Loucy (cell line): ENCODE data around the gene KCNJ3.

Experiments used
- H2AFZ ChIP-seq: fragments of 200-600 bp; sonication (generic); 2 replicates; pipeline ENCODE4 v1.6.0; 2016; ENCODE audit warnings: antibody characterized with exemption, mild to moderate bottlenecking, low read length, moderate library complexity
- H3F3A ChIP-seq: fragments of 200-600 bp; 2 replicates; pipeline ENCODE4 v1.6.0; 2016; ENCODE audit warnings: antibody characterized with exemption, low read depth, mild to moderate bottlenecking
- H3K27me3 ChIP-seq: fragments of 200-600 bp; sonication (generic); 2 replicates; pipeline ENCODE4 v1.6.1; 2014; ENCODE audit warnings: low read length, mild to moderate bottlenecking; ENCODE audit not compliant: insufficient read depth, poor library complexity, severe bottlenecking
- H3K36me3 ChIP-seq: fragments of 200-600 bp; sonication (generic); 2 replicates; pipeline ENCODE4 v1.6.1; 2016; ENCODE audit warnings: low read length; ENCODE audit not compliant: insufficient read depth
- H3K4me1 ChIP-seq: fragments of 200-600 bp; sonication (generic); 2 replicates; pipeline ENCODE4 v1.5.1; 2014; ENCODE audit warnings: low read length, mild to moderate bottlenecking; ENCODE audit not compliant: insufficient read depth, poor library complexity, severe bottlenecking
- H3K4me2 ChIP-seq: fragments of 200-600 bp; sonication (generic); 2 replicates; pipeline ENCODE4 v1.6.0; 2014; ENCODE audit warnings: antibody characterized with exemption, low read length, low read depth, mild to moderate bottlenecking; ENCODE audit not compliant: poor library complexity, severe bottlenecking
- H3K4me3 ChIP-seq: fragments of 200-600 bp; sonication (generic); 2 replicates; pipeline ENCODE4 v1.5.1; 2014; ENCODE audit warnings: low read length, mild to moderate bottlenecking, mixed read lengths; ENCODE audit not compliant: poor library complexity, severe bottlenecking
- H3K79me2 ChIP-seq: fragments of 200-600 bp; sonication (generic); 2 replicates; pipeline ENCODE4 v1.6.1; 2014; ENCODE audit warnings: low read length; ENCODE audit not compliant: insufficient read depth
- H3K9ac ChIP-seq: fragments of 200-600 bp; sonication (generic); 2 replicates; pipeline ENCODE4 v1.6.0; 2014; ENCODE audit warnings: mild to moderate bottlenecking, low read depth, low read length, moderate library complexity; ENCODE audit not compliant: poor library complexity, severe bottlenecking
- H3K9me2 ChIP-seq: fragments of 200-600 bp; sonication (generic); replicated peaks from 2 replicates; pipeline ENCODE4 v1.6.1; 2016; ENCODE audit warnings: low read depth, low read length, mixed read lengths
- H3K9me3 ChIP-seq: fragments of 200-600 bp; sonication (generic); 2 replicates; pipeline ENCODE4 v1.6.1; 2014; ENCODE audit warnings: mild to moderate bottlenecking, antibody characterized with exemption, low read length, low read depth; ENCODE audit not compliant: insufficient read depth
- H4K20me1 ChIP-seq: fragments of 200-600 bp; sonication (generic); 2 replicates; pipeline ENCODE4 v1.6.0; 2014; ENCODE audit warnings: antibody characterized with exemption, low read length, mild to moderate bottlenecking; ENCODE audit not compliant: insufficient read depth, poor library complexity, severe bottlenecking
- CTCF ChIP-seq: fragments of 200-600 bp; sonication (generic); conservative IDR thresholded peaks from 2 replicates; pipeline ENCODE4 v1.5.1; 2014; ENCODE audit warnings: mild to moderate bottlenecking, antibody characterized with exemption, low read length
- EZH2phosphoT487 ChIP-seq: fragments of 200-600 bp; IDR thresholded peaks from 2 replicates; pipeline ENCODE4 v1.6.1; 2018; ENCODE audit warnings: antibody characterized with exemption, mild to moderate bottlenecking, moderate library complexity, borderline replicate concordance

KCNJ3 gene

GRCh38 chr2:154794406-154794805 lies 95.9 kb downstream of the KCNJ3 start:
- Histone ChIP-seq H3K9me2 (no peaks in the 10 kb centered on the region), H3K36me3 (no peaks in the 10 kb centered on the region), H3K79me2 (no peaks in the 10 kb centered on the region), H3K4me3 (no peak overlapping the region), H2AFZ (no peak overlapping the region), H3F3A (no peaks in the 10 kb centered on the region), H3K9me3 (no peaks in the 10 kb centered on the region), H3K4me2 (no peak overlapping the region), H3K9ac (no peak overlapping the region), H3K4me1 (no peaks in the 10 kb centered on the region), H4K20me1 (no peaks in the 10 kb centered on the region), H3K27me3 (no peaks in the 10 kb centered on the region)
- TF ChIP-seq CTCF, result no peak
- TF ChIP-seq EZH2phosphoT487, result no peak

- Histone ChIP-seq H3K4me3 (no peak overlapping the region), H3K36me3 (no peaks in the 10 kb centered on the region), H3F3A (no peaks in the 10 kb centered on the region), H3K9me2 (no peaks in the 10 kb centered on the region), H2AFZ (no peak overlapping the region), H3K9ac (no peak overlapping the region), H3K27me3 (no peaks in the 10 kb centered on the region), H3K4me2 (no peak overlapping the region), H4K20me1 (no peaks in the 10 kb centered on the region), H3K4me1 (no peaks in the 10 kb centered on the region), H3K9me3 (no peaks in the 10 kb centered on the region), H3K79me2 (no peaks in the 10 kb centered on the region)
- TF ChIP-seq CTCF, result no peak
- no peak for TF ChIP-seq EZH2phosphoT487
Observed at GRCh38 chr2:154795651-154796050, 97.2 kb downstream of the KCNJ3 start.

GRCh38 chr2:154804451-154804850 lies 106.0 kb downstream of the KCNJ3 start:
- H3K27me3 ChIP-seq, result no peaks in the 10 kb centered on the region
- no peak overlapping the region for H3K4me3 ChIP-seq

More at GRCh38 chr2:154804451-154804850, 106.0 kb downstream of the KCNJ3 start:
- Histone ChIP-seq H2AFZ (no peak overlapping the region), H4K20me1 (no peaks in the 10 kb centered on the region), H3K9me2 (no peaks in the 10 kb centered on the region), H3K9ac (no peak overlapping the region), H3K79me2 (no peaks in the 10 kb centered on the region), H3K36me3 (no peaks in the 10 kb centered on the region), H3F3A (no peaks in the 10 kb centered on the region), H3K9me3 (no peaks in the 10 kb centered on the region), H3K4me1 (no peaks in the 10 kb centered on the region), H3K4me2 (no peak overlapping the region)
- TF ChIP-seq CTCF, result no peak
- TF ChIP-seq EZH2phosphoT487, result no peak
